HG03432 (cell line): ENCODE results near the gene LRMDA.

ENCODE experiments used
- ATAC-seq: cut with Tn5 transposase; IDR thresholded peaks from one replicate; pipeline ENCODE4 v1.9.1; 2021; ENCODE audit warnings: mild to moderate bottlenecking, moderate library complexity; ENCODE audit not compliant: unreplicated experiment

LRMDA gene

DNA sequence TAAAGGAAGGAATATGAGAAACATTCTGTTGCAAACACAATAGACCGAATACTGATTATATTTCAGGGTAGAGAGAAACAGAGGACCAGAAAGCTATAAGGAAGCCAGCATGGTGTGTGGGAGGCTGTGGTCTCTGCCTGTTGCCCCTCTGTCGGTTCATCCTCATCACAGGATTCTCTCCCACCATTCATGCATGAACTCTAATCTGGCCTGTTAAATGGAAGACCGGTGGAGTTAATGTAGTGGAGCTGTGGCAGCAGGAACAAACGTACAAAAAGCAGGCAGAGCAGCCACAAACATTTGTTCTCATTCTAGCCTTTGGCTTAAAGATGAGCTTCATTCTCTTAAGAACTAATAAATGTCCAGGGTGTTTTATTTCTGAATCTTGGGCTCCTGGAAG, 902.4 kb downstream of the LRMDA start:
- no peak for ATAC-seq

DNA sequence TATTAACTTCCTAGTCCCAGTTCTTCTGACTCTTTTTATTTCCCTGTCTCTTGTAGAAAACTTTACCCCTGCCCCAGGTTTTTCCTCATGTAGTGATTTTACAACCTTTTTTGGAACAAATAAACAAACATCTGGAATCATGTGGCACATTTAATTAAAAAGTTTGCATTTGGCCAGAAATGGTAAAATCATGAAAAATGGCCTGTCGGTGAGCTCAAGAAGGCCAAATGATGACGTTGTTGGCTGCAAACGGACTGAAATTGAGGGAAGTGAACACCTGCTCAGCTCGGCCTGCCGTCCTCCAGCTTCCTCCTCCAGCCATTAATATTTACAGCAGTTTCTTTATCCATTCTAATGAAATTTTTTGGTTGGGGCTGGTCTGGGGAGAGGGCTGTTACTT, 902.8 kb downstream of the LRMDA start:
- no peak for ATAC-seq

DNA sequence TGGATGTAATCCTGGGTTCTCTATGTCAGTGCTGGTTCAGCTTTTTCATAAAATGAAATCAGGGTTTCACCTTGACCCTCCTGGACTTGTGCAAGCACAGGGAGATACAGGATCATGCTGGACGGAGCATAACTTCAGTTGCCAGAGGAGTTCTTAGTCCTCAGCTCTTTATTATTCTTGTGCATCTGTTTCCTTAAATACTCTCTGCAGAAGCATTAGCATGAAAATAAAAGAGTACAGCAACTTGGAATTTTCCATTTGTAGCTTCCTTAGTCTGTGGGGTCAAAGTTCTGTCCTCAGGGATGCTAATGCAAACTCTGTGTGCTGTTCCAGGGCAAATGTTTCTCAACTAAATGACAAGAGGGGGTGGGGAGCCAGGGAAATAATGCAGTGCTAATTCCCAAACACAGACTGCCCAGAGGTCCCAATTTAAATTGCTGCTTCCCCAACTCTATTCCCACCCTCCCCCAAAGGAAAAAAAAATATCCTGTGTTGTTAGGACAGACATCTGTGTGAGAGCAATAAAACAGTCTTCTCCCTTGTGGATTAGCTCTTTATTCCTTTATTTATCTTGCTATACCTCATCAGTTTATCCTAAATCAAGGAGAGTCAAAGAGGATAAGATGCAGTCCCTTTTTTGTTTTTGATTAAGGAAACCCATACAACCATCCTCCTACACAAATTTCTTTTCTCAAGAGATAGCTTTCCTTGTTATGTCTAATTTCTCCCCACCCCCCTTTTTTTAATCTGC, 905.0 kb downstream of the LRMDA start:
- ATAC-seq = no peak

GRCh38 chr10:76337641-76338040, 906.2 kb downstream of the LRMDA start:
- ATAC-seq = no peak

- no peak for ATAC-seq
Observed at GRCh38 chr10:76338187-76338586, 906.8 kb downstream of the LRMDA start.

DNA sequence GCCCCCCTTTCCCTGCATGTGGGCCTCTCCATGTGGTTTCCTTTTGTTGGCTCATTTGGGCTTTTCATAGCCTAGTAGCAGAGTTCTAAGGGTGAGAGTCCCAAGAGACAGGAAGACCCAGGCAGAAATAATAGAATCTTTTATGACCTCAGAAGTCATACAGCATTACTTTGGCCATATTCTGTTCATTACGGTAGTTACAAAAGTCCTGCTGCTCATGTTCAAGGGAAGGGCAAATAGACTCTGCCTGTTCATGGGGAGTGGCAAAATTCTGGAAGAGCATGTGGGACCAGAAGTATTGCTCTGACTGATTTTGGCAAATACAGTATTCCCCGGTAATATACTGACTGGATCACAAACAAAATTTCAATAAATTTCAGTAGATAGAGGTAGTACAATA, 910.3 kb downstream of the LRMDA start:
- no peak for ATAC-seq

GRCh38 chr10:76342996-76343395, 911.6 kb downstream of the LRMDA start:
- no peak for ATAC-seq

GRCh38 chr10:76347832-76348231, 916.4 kb downstream of the LRMDA start:
- no peak for ATAC-seq

GRCh38 chr10:76350583-76350982, 919.2 kb downstream of the LRMDA start:
- no peak for ATAC-seq

DNA sequence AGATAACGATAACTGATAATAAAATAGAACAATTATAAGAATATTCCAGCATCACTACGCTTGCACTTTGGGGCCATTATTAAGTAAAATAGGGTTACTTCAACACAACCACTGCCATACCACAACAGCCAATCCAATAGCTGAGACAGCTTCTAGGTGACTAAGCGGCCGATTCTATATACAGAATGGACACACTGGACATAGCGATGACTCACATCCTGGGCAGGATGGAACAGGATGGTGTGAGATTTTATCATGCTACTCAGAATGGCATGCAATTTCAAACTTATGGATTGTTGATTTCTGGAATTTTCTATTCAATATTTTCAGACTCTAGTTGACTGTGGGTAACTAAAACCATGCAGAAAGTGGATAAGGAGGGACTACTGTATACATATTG, 920.9 kb downstream of the LRMDA start:
- no peak for ATAC-seq

- no peak for ATAC-seq
Observed at GRCh38 chr10:76353237-76353851, 921.9 kb downstream of the LRMDA start.

DNA sequence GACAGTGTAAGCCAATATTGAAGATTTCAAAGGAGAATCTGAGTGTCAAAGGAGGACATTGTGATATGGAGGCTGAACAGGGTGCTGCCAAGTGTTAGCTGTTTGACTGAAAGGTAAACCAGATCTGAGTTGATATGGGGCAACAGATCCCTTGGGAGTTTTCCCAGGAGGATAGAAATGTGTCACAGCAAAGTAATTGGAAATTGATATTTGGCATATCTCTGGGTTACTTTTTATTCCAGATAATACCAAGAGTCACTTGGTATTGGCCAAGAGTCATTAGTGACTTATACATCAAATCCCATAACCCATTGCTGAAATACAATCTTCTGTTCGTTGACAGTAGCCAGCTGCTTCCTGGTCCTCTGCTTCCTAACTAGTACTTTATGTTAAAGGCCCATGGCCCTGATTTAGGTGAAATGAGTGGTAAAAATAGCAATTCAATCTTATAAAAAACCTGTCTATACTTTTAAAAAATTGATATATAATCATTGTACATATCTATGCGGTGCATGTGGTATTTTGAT, 922.9 kb downstream of the LRMDA start:
- ATAC-seq = no peak

- no peak for ATAC-seq
Observed at GRCh38 chr10:76354921-76355320, 923.5 kb downstream of the LRMDA start.

GRCh38 chr10:76356557-76356956, 925.1 kb downstream of the LRMDA start:
- no peak for ATAC-seq

DNA sequence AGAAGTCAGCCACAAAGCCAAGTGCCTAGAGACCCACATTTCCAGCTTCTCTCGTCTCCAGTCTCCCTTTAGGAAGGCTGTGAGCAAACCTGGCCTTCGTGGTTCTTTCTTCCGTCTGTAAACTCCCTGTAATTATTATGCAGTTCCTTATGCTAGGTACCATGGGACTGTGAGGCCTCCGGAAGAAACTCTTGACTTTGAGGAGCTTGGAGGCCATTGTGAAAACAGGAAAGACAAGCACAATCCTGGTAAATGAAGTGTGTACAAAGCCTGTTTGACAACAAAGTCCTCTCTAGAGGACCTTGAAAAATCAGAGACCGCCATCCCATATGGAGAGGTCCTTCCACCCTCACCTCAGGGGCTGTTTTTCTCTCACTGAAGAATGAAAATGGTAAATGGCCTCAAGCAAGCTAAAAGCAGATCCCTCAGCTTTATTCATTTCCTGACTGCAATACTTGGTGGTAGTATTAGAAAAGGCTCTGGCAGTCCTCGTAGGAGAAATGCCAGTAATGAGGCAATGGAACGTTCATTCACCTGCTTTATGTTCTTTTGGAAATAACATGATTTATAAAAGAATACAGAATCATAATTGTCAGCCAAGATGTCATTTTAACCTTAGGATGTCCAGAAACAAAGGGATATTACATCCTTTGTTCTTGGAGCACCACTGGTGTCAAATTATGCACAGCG, 926.4 kb downstream of the LRMDA start:
- no peak for ATAC-seq

GRCh38 chr10:76358743-76359395, 927.4 kb downstream of the LRMDA start:
- no peak for ATAC-seq

GRCh38 chr10:76375761-76376160, 944.3 kb downstream of the LRMDA start:
- ATAC-seq = no peak

- no peak for ATAC-seq
Observed at GRCh38 chr10:76382381-76382851, 951.0 kb downstream of the LRMDA start.

- ATAC-seq = no peak
Observed at GRCh38 chr10:76388321-76389023, 957.0 kb downstream of the LRMDA start.

GRCh38 chr10:76393875-76394706, 962.7 kb downstream of the LRMDA start:
- ATAC-seq = no peak
